HG03342 (cell line): Measurements from ENCODE around the gene MCM7.
"Not testable (repeated sequence)": the region's sequence is repeated elsewhere in the genome, so short reads cannot be mapped to it uniquely, and the experiment has no call there.

Source experiments
- ATAC-seq: cut with Tn5 transposase; IDR thresholded peaks from one replicate; pipeline ENCODE4 v1.9.1; 2021; ENCODE audit warnings: mild to moderate bottlenecking, moderate library complexity; ENCODE audit not compliant: unreplicated experiment

The MCM7 gene

GRCh38 chr7:100101016-100101862 is at the start of gene MCM7, which contains the start of gene AP4M1:
Gene MCM7 (minus strand): TSS chr7:100101397. CDS start chr7:100101294, 103 bp downstream.
Gene AP4M1 (plus strand): TSS chr7:100101643. CDS start chr7:100101715, 72 bp downstream.
- ATAC-seq = peak; percentile 81

DNA sequence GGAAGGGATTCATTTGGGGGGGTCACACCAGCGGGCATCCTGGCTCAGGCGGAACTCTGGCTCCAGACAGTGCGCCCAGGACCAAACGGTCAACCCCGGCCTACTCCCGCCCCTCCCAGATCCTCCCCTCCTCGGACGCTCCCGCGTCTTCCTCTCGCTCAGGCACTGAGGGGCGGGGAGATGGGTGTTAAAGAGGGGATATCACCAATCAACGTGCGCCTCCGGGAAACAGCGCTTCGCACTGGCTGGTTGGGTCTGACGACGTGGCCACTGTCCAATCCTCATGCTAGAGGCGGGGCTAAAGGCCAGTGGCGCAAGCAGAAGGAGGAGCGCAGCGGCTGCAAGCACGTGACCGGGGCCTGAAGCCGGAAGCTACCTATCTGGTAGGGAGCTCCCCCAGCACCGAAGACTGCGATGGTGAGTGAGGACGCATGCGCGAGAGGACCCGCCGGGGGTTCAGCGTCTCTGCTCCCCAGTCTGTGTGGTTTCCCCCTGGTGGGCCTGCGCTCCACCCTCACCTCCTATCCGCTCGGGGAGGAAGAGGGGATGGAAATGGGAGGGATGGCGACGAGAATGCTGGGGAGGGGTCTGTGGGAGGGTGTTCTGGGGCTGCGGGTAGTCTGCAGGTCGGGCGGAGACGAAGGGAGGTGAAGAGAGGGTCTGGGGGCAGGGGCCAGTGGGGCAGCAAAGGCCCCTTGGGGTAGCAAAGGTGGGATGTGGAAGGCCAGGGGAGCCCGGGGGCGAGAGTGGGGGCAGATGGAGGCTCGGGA is 47.5 kb upstream of the MCM7 start, which contains the start of gene LAMTOR4:
LAMTOR4 (plus strand) TSS at position 360 of the 770 bp plus-strand sequence; CDS start at position 415, 55 bp downstream.
- ATAC-seq = peak; percentile 96

DNA sequence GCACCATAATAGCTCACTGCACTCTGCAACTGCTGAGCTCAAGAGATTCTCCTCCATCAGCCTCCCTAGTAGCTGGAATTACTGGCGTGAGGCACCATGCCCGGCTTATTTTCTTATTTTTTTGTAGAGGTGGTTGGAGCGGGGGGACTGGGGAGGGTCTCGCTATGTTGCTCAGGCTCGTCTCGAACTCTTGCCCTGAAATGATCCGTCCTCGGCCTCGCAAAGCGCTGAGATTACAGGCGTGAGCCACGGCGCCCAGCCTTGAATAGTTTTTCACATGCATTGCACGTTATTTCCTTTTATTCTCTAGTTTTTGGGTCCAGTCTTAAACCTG is 47.0 kb upstream of the MCM7 start:
- no peak for ATAC-seq

GRCh38 chr7:100147278-100147677 is 46.1 kb upstream of the MCM7 start:
- ATAC-seq = no peak

- not testable (repeated sequence) for ATAC-seq
Measured at GRCh38 chr7:100146350-100146749, 45.2 kb upstream of the MCM7 start.

GRCh38 chr7:100142461-100142860 is 41.3 kb upstream of the MCM7 start:
- no peak for ATAC-seq

GRCh38 chr7:100141555-100141949 is 40.4 kb upstream of the MCM7 start:
- no peak for ATAC-seq

- no peak for ATAC-seq
Measured at GRCh38 chr7:100137851-100138760, 36.9 kb upstream of the MCM7 start.

DNA sequence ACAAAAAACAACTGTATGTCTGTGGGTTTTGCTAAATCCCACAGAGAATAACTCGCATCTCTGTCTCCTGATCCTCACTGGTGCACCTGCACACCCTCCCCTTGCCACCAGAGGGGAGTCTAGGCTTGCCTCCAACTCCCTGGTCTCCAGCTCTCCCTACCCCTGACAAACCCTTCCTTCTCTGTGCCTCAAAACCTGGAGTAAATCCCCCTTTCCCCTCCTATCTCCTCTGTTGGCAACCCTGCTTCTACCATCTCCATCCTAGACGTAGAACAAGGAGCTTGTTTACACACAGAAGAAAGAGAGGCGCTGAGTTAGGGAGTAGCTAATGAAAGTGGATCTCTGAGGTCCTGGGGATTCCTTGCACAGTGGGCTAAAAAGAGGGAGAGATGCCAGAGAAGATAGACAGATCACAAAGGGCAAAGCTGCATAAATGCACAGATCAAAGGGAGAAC is 31.5 kb upstream of the MCM7 start:
- peak; percentile 54 for ATAC-seq

DNA sequence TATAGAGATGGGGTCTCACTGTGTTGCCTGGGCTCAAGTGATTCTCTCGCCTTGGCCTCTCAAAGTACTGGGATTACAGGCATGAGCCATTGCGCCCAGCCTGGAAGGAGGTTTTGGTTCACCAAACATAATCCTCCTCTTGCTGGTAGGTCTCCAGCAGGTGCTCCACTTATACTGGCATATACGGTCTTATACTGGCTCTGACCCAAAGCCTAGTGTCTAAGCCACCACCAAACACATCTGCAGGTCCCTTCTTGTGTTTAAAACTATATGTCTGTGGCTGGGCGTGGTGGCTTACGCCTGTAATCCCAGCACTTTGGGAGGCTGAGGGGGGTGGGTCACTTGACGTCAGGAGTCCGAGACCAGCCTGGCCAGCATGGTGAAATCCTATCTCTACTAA is 30.9 kb upstream of the MCM7 start:
- no peak for ATAC-seq

GRCh38 chr7:100130608-100131453 is 29.6 kb upstream of the MCM7 start:
- ATAC-seq = no peak

- ATAC-seq = not testable (repeated sequence)
Measured at GRCh38 chr7:100130220-100130607, 29.0 kb upstream of the MCM7 start.

DNA sequence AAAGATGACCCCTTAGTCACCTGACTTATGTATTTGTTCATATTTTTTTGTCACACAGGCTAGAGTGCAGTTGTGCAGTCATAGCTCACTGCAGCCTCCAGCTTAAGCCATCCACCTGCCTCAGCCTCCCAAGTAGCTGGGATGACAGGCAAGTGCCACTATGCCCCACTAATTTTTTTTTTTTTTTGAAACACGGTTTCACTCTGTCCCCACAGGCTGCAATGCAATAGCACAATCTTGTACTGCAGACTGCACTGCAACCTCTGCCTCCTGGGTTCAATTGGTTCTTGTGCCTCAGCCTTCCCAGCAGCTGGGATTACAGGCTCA is 27.4 kb upstream of the MCM7 start:
- ATAC-seq = no peak

GRCh38 chr7:100127866-100128636 is 26.9 kb upstream of the MCM7 start:
- no peak for ATAC-seq

- ATAC-seq = peak; percentile 50
Measured at GRCh38 chr7:100126931-100127865, 26.0 kb upstream of the MCM7 start, which contains the start of gene MBLAC1. Gene MBLAC1 (plus strand): TSS chr7:100126967. CDS start chr7:100127396, 429 bp downstream.

DNA sequence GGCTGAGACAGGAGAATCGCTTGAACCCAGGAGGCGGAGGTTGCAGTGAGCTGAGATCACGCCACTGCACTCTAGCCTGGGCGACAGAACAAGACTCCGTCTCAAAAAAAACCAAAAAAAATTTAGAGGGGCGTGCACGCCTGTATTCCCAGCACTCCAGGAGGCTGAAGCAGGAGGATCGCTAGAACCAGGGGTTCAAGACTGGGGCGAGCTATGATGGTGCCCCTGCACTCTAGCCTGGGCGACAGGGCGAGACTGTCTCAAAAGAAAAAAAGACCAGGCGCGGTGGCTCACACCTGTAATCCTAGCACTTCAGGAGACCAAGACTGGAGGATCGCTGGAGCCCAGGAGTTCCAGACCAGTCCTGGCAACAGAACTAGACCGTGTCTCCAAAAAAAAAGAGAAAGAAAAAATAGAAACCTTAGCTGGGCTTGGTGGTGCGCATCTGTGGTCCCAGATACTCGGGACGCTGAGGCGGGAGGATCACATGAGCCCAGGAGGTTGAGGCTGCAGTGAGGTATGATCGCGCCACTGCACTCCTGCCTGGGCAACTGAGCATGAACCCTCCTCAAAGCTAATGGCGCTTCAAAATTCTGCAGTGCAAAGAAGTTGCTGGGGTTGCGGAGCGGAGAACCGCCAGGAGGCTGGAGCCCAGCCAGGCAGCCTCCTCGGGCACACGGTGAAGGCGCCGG is 25.2 kb upstream of the MCM7 start:
- no peak for ATAC-seq
